IMR-90 (cell line): ENCODE data around the gene CREB5. TPM values are rescaled to one million over a fixed set of nuclear protein-coding genes. Genes with fewer than 3 reads are reported as not detected.

Source experiments
- ATAC-seq: fragments of 200-7000 bp; cut with Tn5 transposase; 2 replicates; pipeline ENCODE4 v1.9.1; 2020; ENCODE audit warnings: low read depth, mild to moderate bottlenecking, moderate library complexity
- BruUV-seq: library from RNA; stranded (reverse); fragments of 400-500 nt; replicated peaks from 2 replicates; lab custom pipeline; 2021; lab: Mats Ljungman, UMichigan
- CTCF ChIA-PET: fragments of 300-600 bp; formaldehyde crosslinking; extraction: SDS; loops from one replicate; lab custom pipeline; 2021; ENCODE audit warnings: antibody characterized with exemption; lab: Yijun Ruan, JAX
- POLR2A ChIA-PET: fragments of 300-600 bp; sonication (Branson Sonifier 250); formaldehyde crosslinking; loops from one replicate; lab custom pipeline; 2022; ENCODE audit warnings: antibody characterized with exemption; ENCODE audit not compliant: unreplicated experiment; lab: Charles Lee
- DNase-seq: peaks from one replicate; pipeline ENCODE4 v3.0.0; 2013
- H2AFZ ChIP-seq: replicated peaks from 2 replicates; pipeline ENCODE3; 2013; ENCODE audit warnings: low read length, mild to moderate bottlenecking; ENCODE audit not compliant: poor library complexity
- H2AK5ac ChIP-seq: 2 replicates; pipeline ENCODE4 v1.6.1; 2013; ENCODE audit warnings: low read depth, low read length, inconsistent platforms
- H2AK9ac ChIP-seq: replicated peaks from 2 replicates; pipeline ENCODE3; 2013; ENCODE audit warnings: mild to moderate bottlenecking, low read depth, low read length, moderate library complexity; ENCODE audit not compliant: poor library complexity
- H2BK120ac ChIP-seq: 2 replicates; pipeline ENCODE4 v1.6.1; 2013; ENCODE audit warnings: low read depth, low read length, inconsistent platforms
- H2BK15ac ChIP-seq: 3 replicates; pipeline ENCODE4 v1.6.1; 2013; ENCODE audit warnings: low read depth, low read length, inconsistent platforms
- H2BK20ac ChIP-seq: 2 replicates; pipeline ENCODE4 v1.6.1; 2013; ENCODE audit warnings: low read depth, mild to moderate bottlenecking, inconsistent platforms, low read length, moderate library complexity
- H2BK5ac ChIP-seq: 2 replicates; pipeline ENCODE4 v1.6.1; 2013; ENCODE audit warnings: mild to moderate bottlenecking, low read depth, low read length, inconsistent platforms; ENCODE audit not compliant: poor library complexity, severe bottlenecking
- H3K14ac ChIP-seq: replicated peaks from 2 replicates; pipeline ENCODE4 v1.6.1; 2013; ENCODE audit warnings: low read depth, low read length, inconsistent platforms
- H3K18ac ChIP-seq: 2 replicates; pipeline ENCODE4 v1.6.1; 2013; ENCODE audit warnings: low read depth, low read length, control low read depth
- H3K23ac ChIP-seq: 2 replicates; pipeline ENCODE4 v1.6.1; 2013; ENCODE audit warnings: low read depth, low read length, inconsistent platforms
- H3K27ac ChIP-seq: 2 replicates; pipeline ENCODE4 v1.5.1; 2013; ENCODE audit warnings: mild to moderate bottlenecking, control low read depth, low read length; ENCODE audit not compliant: insufficient read depth
- H3K27me3 ChIP-seq: 2 replicates; pipeline ENCODE4 v1.6.1; 2013; ENCODE audit warnings: low read length; ENCODE audit not compliant: control insufficient read depth, insufficient read depth
- H3K36me3 ChIP-seq: 2 replicates; pipeline ENCODE4 v1.6.1; 2013; ENCODE audit warnings: low read length, mixed read lengths; ENCODE audit not compliant: control insufficient read depth, insufficient read depth
- H3K4ac ChIP-seq: 2 replicates; pipeline ENCODE4 v1.6.1; 2013; ENCODE audit warnings: low read depth, low read length, inconsistent platforms
- H3K4me1 ChIP-seq: 2 replicates; pipeline ENCODE4 v1.6.1; 2013; ENCODE audit warnings: low read length, mixed read lengths; ENCODE audit not compliant: control insufficient read depth, insufficient read depth
- H3K4me2 ChIP-seq: 2 replicates; pipeline ENCODE4 v1.6.1; 2013; ENCODE audit warnings: low read depth, mild to moderate bottlenecking, control low read depth, low read length, moderate library complexity
- H3K4me3 ChIP-seq: 2 replicates; pipeline ENCODE4 v1.5.1; 2013; ENCODE audit warnings: low read depth, mild to moderate bottlenecking, control low read depth, low read length, moderate library complexity; ENCODE audit not compliant: insufficient read depth
- H3K56ac ChIP-seq: 2 replicates; pipeline ENCODE4 v1.6.1; 2013; ENCODE audit warnings: low read length, inconsistent platforms; ENCODE audit not compliant: insufficient read depth; ENCODE audit errors: extremely low read depth
- H3K79me1 ChIP-seq, 2 experiments: 2 replicates each; pipeline ENCODE4 v1.6.1; 2013; ENCODE audit warnings: low read length in 2 of 2, inconsistent platforms in 1 of 2, low read depth in 1 of 2
- H3K9ac ChIP-seq: 2 replicates; pipeline ENCODE4 v1.6.1; 2013; ENCODE audit warnings: low read depth, low read length, control low read depth
- H3K9me1 ChIP-seq: 2 replicates; pipeline ENCODE4 v1.6.1; 2013; ENCODE audit warnings: low read length, inconsistent platforms; ENCODE audit not compliant: insufficient read depth
- H3K9me3 ChIP-seq: 2 replicates; pipeline ENCODE4 v1.6.1; 2013; ENCODE audit warnings: low read length; ENCODE audit not compliant: control insufficient read depth, insufficient read depth
- H4K20me1 ChIP-seq: 2 replicates; pipeline ENCODE4 v1.6.1; 2013; ENCODE audit warnings: low read length, inconsistent platforms; ENCODE audit not compliant: insufficient read depth
- H4K5ac ChIP-seq: 2 replicates; pipeline ENCODE4 v1.6.1; 2013; ENCODE audit warnings: mild to moderate bottlenecking, low read depth, low read length, control low read depth
- H4K8ac ChIP-seq, 2 experiments: 2 replicates each; pipeline ENCODE4 v1.6.1; 2013; ENCODE audit warnings: low read depth in 2 of 2, low read length in 2 of 2, control low read depth in 1 of 2, inconsistent platforms in 1 of 2
- H4K91ac ChIP-seq: 2 replicates; pipeline ENCODE4 v1.6.1; 2013; ENCODE audit warnings: low read depth, low read length, inconsistent platforms; ENCODE audit not compliant: insufficient read depth
- BHLHE40 ChIP-seq: fragments of 150-350 bp; IDR thresholded peaks from 2 replicates; pipeline ENCODE4 v1.6.1; 2016; ENCODE audit warnings: mild to moderate bottlenecking, low read depth, low read length
- CEBPB ChIP-seq: IDR thresholded peaks from 2 replicates; pipeline ENCODE4 v1.6.1; 2012; ENCODE audit warnings: low read depth, low read length, improper control_type of control experiment
- CHD1 ChIP-seq: IDR thresholded peaks from 2 replicates; pipeline ENCODE4 v1.6.1; 2012; ENCODE audit warnings: low read depth, low read length, improper control_type of control experiment
- CTCF ChIP-seq: conservative IDR thresholded peaks from 2 replicates; pipeline ENCODE4 v1.5.1; 2012; ENCODE audit warnings: mild to moderate bottlenecking, low read depth, low read length, improper control_type of control experiment
- ELK1 ChIP-seq: fragments of 150-350 bp; IDR thresholded peaks from 2 replicates; pipeline ENCODE4 v1.6.1; 2016; ENCODE audit warnings: low read depth, mild to moderate bottlenecking, low read length, moderate library complexity, borderline replicate concordance
- FOS ChIP-seq: fragments of 150-350 bp; IDR thresholded peaks from 2 replicates; pipeline ENCODE4 v1.6.1; 2016; ENCODE audit warnings: low read depth, low read length
- MAFK ChIP-seq: IDR thresholded peaks from 2 replicates; pipeline ENCODE4 v1.6.1; 2012; ENCODE audit warnings: low read depth, low read length, improper control_type of control experiment
- MAZ ChIP-seq: IDR thresholded peaks from 2 replicates; pipeline ENCODE4 v1.6.1; 2012; ENCODE audit warnings: low read depth, mild to moderate bottlenecking, low read length, improper control_type of control experiment, moderate library complexity, borderline replicate concordance
- MXI1 ChIP-seq: IDR thresholded peaks from 2 replicates; pipeline ENCODE4 v1.6.1; 2012; ENCODE audit warnings: low read depth, mild to moderate bottlenecking, low read length, moderate library complexity, borderline replicate concordance
- NFE2L2 ChIP-seq: fragments of 150-350 bp; IDR thresholded peaks from 2 replicates; pipeline ENCODE4 v1.6.1; 2016; ENCODE audit warnings: low read depth, mild to moderate bottlenecking, low read length
- POLR2A ChIP-seq: IDR thresholded peaks from 2 replicates; pipeline ENCODE4 v1.6.1; 2012; ENCODE audit warnings: mild to moderate bottlenecking, low read depth, low read length
- RAD21 ChIP-seq: IDR thresholded peaks from 2 replicates; pipeline ENCODE4 v1.6.1; 2012; ENCODE audit warnings: low read length, improper control_type of control experiment
- RCOR1 ChIP-seq: IDR thresholded peaks from 2 replicates; pipeline ENCODE4 v1.6.1; 2012; ENCODE audit warnings: mild to moderate bottlenecking, low read length, improper control_type of control experiment; ENCODE audit not compliant: insufficient replicate concordance
- RFX5 ChIP-seq: IDR thresholded peaks from 2 replicates; pipeline ENCODE4 v1.8.0; 2012; ENCODE audit warnings: low read depth, mild to moderate bottlenecking, low read length, moderate library complexity
- SMC3 ChIP-seq: fragments of 150-350 bp; IDR thresholded peaks from 2 replicates; pipeline ENCODE4 v1.6.1; 2016; ENCODE audit warnings: low read depth, mild to moderate bottlenecking, antibody characterized with exemption, low read length, moderate library complexity
- USF2 ChIP-seq: fragments of 150-350 bp; IDR thresholded peaks from 2 replicates; pipeline ENCODE4 v1.6.1; 2017; ENCODE audit warnings: mild to moderate bottlenecking, antibody characterized with exemption, low read length, low read depth
- WGBS, 2 experiments: methylation state at CpG; one replicate each; pipeline versions ENCODE4 v1.1.5 to v1.1.7; 2013; ENCODE audit warnings: missing lambda C conversion rate in 2 of 2; ENCODE audit not compliant: insufficient read length in 1 of 2; ENCODE audit errors: extremely low coverage in 2 of 2; 5-methylcytosine and 5-hydroxymethylcytosine counted together
- dilution Hi-C: fragments of 300-500 bp; cut with HindIII; formaldehyde crosslinking; loops from one replicate; pipeline ENCODE4 v1.14.3; 2018; ENCODE audit warnings: low sequenced_read_pairs; ENCODE audit not compliant: unreplicated experiment
- in situ Hi-C: fragments of 300-500 bp; cut with MboI; formaldehyde crosslinking; loops from 3 replicates; pipeline ENCODE4 v1.14.3; 2019; ENCODE audit warnings: low sequenced_read_pairs, inconsistent platforms, mixed read lengths
- intact Hi-C: fragments of 100-400 bp; cut with micrococcal nuclease; formaldehyde crosslinking; loops from 2 replicates; pipeline ENCODE4 v1.10.0; 2022
- polyA plus RNA-seq, 3 experiments: library from polyadenylated mRNA; depleted of rRNA; stranded (reverse); fragments of >200 nt; gene quantifications; 2 replicates each; pipeline ENCODE4 v1.2.3, GENCODE V29; 2012; ENCODE audit warnings: low replicate concordance in 1 of 3
- total RNA-seq: library from RNA; depleted of rRNA; stranded (reverse); fragments of >200 nt; gene quantifications from 2 replicates; pipeline ENCODE4 v1.2.3, GENCODE V29; 2012

The CREB5 gene
- total and polyA plus RNA-seq, 2 of the 4 experiments (the other 2 are of a cell fraction): 7.3 to 13.1 TPM

- Histone ChIP-seq H3K14ac (no peak overlapping the region), H2BK15ac (no peak overlapping the region), H3K9me1 (no peaks in the 10 kb centered on the region), H2BK120ac (no peak overlapping the region), H2AK9ac (no peak overlapping the region), H2BK20ac (no peak overlapping the region), H2AK5ac (no peak overlapping the region), H4K5ac (no peak overlapping the region), H2BK5ac (no peak overlapping the region), H3K4me3 (no peak overlapping the region), H4K20me1 (no peaks in the 10 kb centered on the region), H3K36me3 (no peaks in the 10 kb centered on the region), H3K79me1 (peaks cover 0 to under 1% of the 10 kb centered on the region in 2 experiments; a peak in 2 of 4 replicates), H3K23ac (no peak overlapping the region), H3K56ac (no peak overlapping the region), H2AFZ (no peak overlapping the region), H3K4me2 (no peak overlapping the region), H3K4me1 (peaks cover 5% of the 10 kb centered on the region), H3K27ac (no peak overlapping the region), H3K27me3 (no peaks in the 10 kb centered on the region), H3K4ac (no peak overlapping the region), H3K9ac (no peak overlapping the region), H4K8ac (no peak overlapping the region), H4K91ac (no peak overlapping the region), H3K9me3 (no peaks in the 10 kb centered on the region), H3K18ac (no peak overlapping the region)
- POLR2A ChIA-PET: interaction anchor here (1.1 kb wide), 1 partner anchor 13 kb away, joined by 7 read pairs; no protein-coding TSS in a partner anchor
- intact Hi-C loops: no loop called here
- in situ Hi-C loops: no loop called here
- TF ChIP-seq FOS (no peak), SMC3 (no peak), BHLHE40 (no peak), RFX5 (no peak), MXI1 (no peak), POLR2A (no peak), CHD1 (no peak), MAZ (no peak), CTCF (no peak), NFE2L2 (no peak), USF2 (no peak), MAFK (no peak), RCOR1 (no peak), ELK1 (no peak), CEBPB (no peak), RAD21 (no peak)
- no CpG with 5 or more reads among the region's 6 CpGs for WGBS, 2 experiments
- BruUV-seq: no TSS peak
- ATAC-seq: no peak
- no peak for DNase-seq
- dilution Hi-C loops: no loop called here
- CTCF ChIA-PET: no interaction called here
These were observed 286.5 kb downstream of the CREB5 start for GRCh38 chr7:28698840-28699239.
